Forelimb muscle (tissue), 1 donor: ENCODE results near the gene CENPS. TPM values are rescaled to one million over a fixed set of nuclear protein-coding genes. Genes with fewer than 3 reads are reported as not detected.
"Not testable (repeated sequence)": the region's sequence is repeated elsewhere in the genome, so short reads cannot be mapped to it uniquely, and the experiment has no call there.

Experiments
- DNase-seq: peaks from one replicate; pipeline ENCODE4 v3.0.0-alpha.2; 2013; ENCODE audit warnings: low read depth
- polyA plus RNA-seq: library from polyadenylated mRNA; unstranded; fragments of 120-200 nt; gene quantifications from one replicate; pipeline ENCODE4 v1.2.1, GENCODE V29; 2013; ENCODE audit not compliant: insufficient read length

The CENPS gene
- polyA plus RNA-seq, 1 donor: 8.7 TPM

GRCh38 chr1:10450836-10451235 is 20.6 kb downstream of the CENPS start:
- DNase-seq: no peak

- no peak for DNase-seq
These were observed 21.1 kb downstream of the CENPS start for GRCh38 chr1:10451287-10451686.

GRCh38 chr1:10456048-10456447 is 25.8 kb downstream of the CENPS start:
- DNase-seq: no peak

GRCh38 chr1:10456661-10457060 is 26.4 kb downstream of the CENPS start:
- no peak for DNase-seq

- not testable (repeated sequence) for DNase-seq
These were observed 27.2 kb downstream of the CENPS start for GRCh38 chr1:10457462-10457861.

- DNase-seq: no peak
These were observed 27.6 kb downstream of the CENPS start for GRCh38 chr1:10457875-10458274.

- DNase-seq: no peak
These were observed 29.0 kb downstream of the CENPS start for GRCh38 chr1:10459184-10459583.

- no peak for DNase-seq
These were observed 36.8 kb downstream of the CENPS start for GRCh38 chr1:10467078-10467477.

GRCh38 chr1:10470043-10470442 is 39.8 kb downstream of the CENPS start:
- DNase-seq: no peak

- no peak for DNase-seq
These were observed 41.4 kb downstream of the CENPS start for GRCh38 chr1:10471411-10472219.

- DNase-seq: peak; percentile 95
These were observed 42.2 kb downstream of the CENPS start, which contains the start of gene DFFA for GRCh38 chr1:10472220-10473144. DFFA (minus strand) TSS chr1:10472529; CDS start chr1:10472458, 71 bp downstream.

- DNase-seq: no peak
These were observed 43.0 kb downstream of the CENPS start for GRCh38 chr1:10473145-10473765.

GRCh38 chr1:10474309-10474612 is 44.0 kb downstream of the CENPS start:
- DNase-seq: not testable (repeated sequence)

- peak; percentile 58 for DNase-seq
These were observed 44.6 kb downstream of the CENPS start, which contains the start of gene PEX14 for GRCh38 chr1:10474613-10475507. PEX14 (plus strand) TSS chr1:10474950; CDS start chr1:10474967, 17 bp downstream.

- DNase-seq: no peak
These were observed 45.3 kb downstream of the CENPS start for GRCh38 chr1:10475510-10475909.

- DNase-seq: no peak
These were observed 49.1 kb downstream of the CENPS start for GRCh38 chr1:10479296-10479695.

GRCh38 chr1:10480614-10481013 is 50.4 kb downstream of the CENPS start:
- DNase-seq: no peak

- DNase-seq: no peak
These were observed 54.3 kb downstream of the CENPS start for GRCh38 chr1:10484521-10484920.

- DNase-seq: no peak
These were observed 59.2 kb downstream of the CENPS start for GRCh38 chr1:10489291-10490055.

- DNase-seq: no peak
These were observed 60.2 kb downstream of the CENPS start for GRCh38 chr1:10490286-10490970.
